Measurements from ENCODE around the gene ABT1. TPM values are rescaled to one million over a fixed set of nuclear protein-coding genes. Genes with fewer than 3 reads are reported as not detected.
A peak's percentile ranks its signal among the peaks of the same experiment; 100 is the strongest.

Gene ABT1
- total and polyA plus RNA-seq, 11 donors = 7.1 to 12.0 (median 8.2) TPM

- H3K9me3 ChIP-seq = no peaks in the 10 kb centered on the region
- peaks cover 0 to 15% (median 2%) of the 10 kb centered on the region in 9 donors for H3K27me3 ChIP-seq
- WGBS, 4 donors = 50 to 56% (median 54%) methylated on average over 7 of the region's 7 CpGs
- peak in 3 of 4 donors; percentile 49 to 78 (median 73) for ATAC-seq
- no peaks in the 10 kb centered on the region for H3K4me1 ChIP-seq
- DNase-seq = no peak
- H3K36me3 ChIP-seq = no peaks in the 10 kb centered on the region
- peak overlapping the region in 4 of 12 donors; percentile 23 to 39 (median 36) for H3K4me3 ChIP-seq
- no peak overlapping the region for H3K27ac ChIP-seq
- peak; percentile 46 to 70 (median 62) for TF ChIP-seq CTCF (IDR thresholded peaks at IDR 0.05)
- no peak for TF ChIP-seq POLR2A (IDR thresholded peaks at IDR 0.05)
- intact Hi-C loops (cut with DNase I) = loop anchor here (1.0 to 5.0 kb wide), 4 partner anchors 470 to 475 kb away; no protein-coding TSS in a partner anchor
Measured at GRCh38 chr6:26607434-26608230, 10.9 kb downstream of the ABT1 start.

GRCh38 chr6:26609463-26609862 lies 12.7 kb downstream of the ABT1 start:
- H3K27ac ChIP-seq = no peak overlapping the region
- DNase-seq (no peak), ATAC-seq (no peak)
- 72 to 81% (median 79%) methylated on average over 3 of the region's 3 CpGs for WGBS, 4 donors
- H3K9me3 ChIP-seq = no peaks in the 10 kb centered on the region
- H3K27me3 ChIP-seq = peaks cover 8 to 32% (median 14%) of the 10 kb centered on the region in 9 donors
- no peaks in the 10 kb centered on the region for H3K36me3 ChIP-seq
- H3K4me3 ChIP-seq = no peak overlapping the region
- TF ChIP-seq CTCF (IDR thresholded peaks at IDR 0.05) (no peak), POLR2A (IDR thresholded peaks at IDR 0.05) (no peak)
- intact Hi-C loops (cut with DNase I) = loop anchor here in 3 of 10 donors (5.0 kb wide), 2 partner anchors 468 to 473 kb away; no protein-coding TSS in a partner anchor
- H3K4me1 ChIP-seq = peaks cover 0 to 11% (median 8%) of the 10 kb centered on the region in 12 donors

GRCh38 chr6:26611599-26611998 lies 14.8 kb downstream of the ABT1 start:
- H3K4me3 ChIP-seq = no peak overlapping the region
- WGBS, 4 donors = 7 to 21% (median 18%) methylated on average over 1 of the region's 1 CpG
- no peak for TF ChIP-seq POLR2A (IDR thresholded peaks at IDR 0.05)
- no peak for TF ChIP-seq CTCF (IDR thresholded peaks at IDR 0.05)
- intact Hi-C loops (cut with DNase I) = loop anchor here in 1 of 10 donors (10.0 kb wide), 1 partner anchor 1453 kb away; no protein-coding TSS in a partner anchor
- H3K27ac ChIP-seq = no peak overlapping the region
- DNase-seq (no peak), ATAC-seq (no peak)
- peaks cover 0 to under 1% (median 0%) of the 10 kb centered on the region in 12 donors for H3K9me3 ChIP-seq
- peaks cover 0 to 15% (median 11%) of the 10 kb centered on the region in 12 donors for H3K4me1 ChIP-seq
- peaks cover 11 to 54% (median 30%) of the 10 kb centered on the region in 9 donors for H3K27me3 ChIP-seq
- H3K36me3 ChIP-seq = no peaks in the 10 kb centered on the region

- Histone ChIP-seq H3K27me3 (peaks cover 11 to 59% (median 37%) of the 10 kb centered on the region in 9 donors), H3K36me3 (no peaks in the 10 kb centered on the region), H3K4me1 (peaks cover 0 to 15% (median 11%) of the 10 kb centered on the region in 12 donors), H3K4me3 (peak overlapping the region in 1 of 12 donors; percentile 34), H3K9me3 (peaks cover 0 to 14% (median 0%) of the 10 kb centered on the region in 12 donors), H3K27ac (no peak overlapping the region)
- no peak for DNase-seq
- 26 to 56% (median 40%) methylated on average over 15 to 19 of the region's 19 CpGs for WGBS, 4 donors
- TF ChIP-seq POLR2A (IDR thresholded peaks at IDR 0.05) (no peak), CTCF (IDR thresholded peaks at IDR 0.05) (no peak)
- intact Hi-C loops (cut with DNase I) = loop anchor here in 1 of 10 donors (10.0 kb wide), 1 partner anchor 1452 kb away; no protein-coding TSS in a partner anchor
- ATAC-seq = no peak
Measured at GRCh38 chr6:26613201-26613600, 16.4 kb downstream of the ABT1 start.

Data from heart left ventricle (tissue), 16 donors.